SJSA1 (cell line): Measurements from ENCODE around the gene ZPBP. TPM values are rescaled to one million over a fixed set of nuclear protein-coding genes. Genes with fewer than 3 reads are reported as not detected.
A peak's percentile ranks its signal among the peaks of the same experiment; 100 is the strongest.
"Not testable (repeated sequence)": the region's sequence is repeated elsewhere in the genome, so short reads cannot be mapped to it uniquely, and the experiment has no call there.

Source experiments
- DNase-seq, 2 experiments: peaks; one replicate each; pipeline ENCODE4 v3.0.0-alpha.2; 2015 to 2020; ENCODE audit warnings: low spot score in 2 of 2, low read depth in 1 of 2
- H3K27ac ChIP-seq: fragments of 250-450 bp; sonication (Bioruptor Pico); 2 replicates; pipeline ENCODE4 v1.5.1; 2020; ENCODE audit warnings: mild to moderate bottlenecking, moderate library complexity
- H3K27me3 ChIP-seq: fragments of 250-450 bp; sonication (Bioruptor Pico); replicated peaks from 2 replicates; pipeline ENCODE4 v1.5.1; 2020; ENCODE audit warnings: mild to moderate bottlenecking, moderate library complexity
- H3K36me3 ChIP-seq: fragments of 250-450 bp; sonication (Bioruptor Pico); 2 replicates; pipeline ENCODE4 v1.5.1; 2020; ENCODE audit warnings: mild to moderate bottlenecking
- H3K4me1 ChIP-seq: fragments of 250-450 bp; sonication (Bioruptor Pico); replicated peaks from 2 replicates; pipeline ENCODE4 v1.6.1; 2021; ENCODE audit warnings: mild to moderate bottlenecking
- H3K4me3 ChIP-seq: fragments of 250-450 bp; sonication (Bioruptor Pico); 2 replicates; pipeline ENCODE4 v1.5.1; 2020; ENCODE audit warnings: mild to moderate bottlenecking
- H3K9me3 ChIP-seq: fragments of 250-450 bp; sonication (Bioruptor Pico); replicated peaks from 2 replicates; pipeline ENCODE4 v1.5.1; 2020; ENCODE audit warnings: mild to moderate bottlenecking
- total RNA-seq: library from RNA; depleted of rRNA; stranded (reverse); fragments of >200 nt; shearing (Covaris generic); gene quantifications from 2 replicates; pipeline ENCODE4 v1.2.3, GENCODE V29; 2014

The ZPBP gene
- total RNA-seq, 1 experiment from 2014 or later: not detected

- no peaks in the 10 kb centered on the region for H3K27me3 ChIP-seq
- no peaks in the 10 kb centered on the region for H3K9me3 ChIP-seq
- no peaks in the 10 kb centered on the region for H3K4me1 ChIP-seq
- no peak overlapping the region for H3K4me3 ChIP-seq
- no peaks in the 10 kb centered on the region for H3K36me3 ChIP-seq
- H3K27ac ChIP-seq: no peak overlapping the region
- DNase-seq: no peak
Observed at GRCh38 chr7:50085344-50085743, 7.7 kb downstream of the ZPBP start.

GRCh38 chr7:50073093-50073492, 20.0 kb downstream of the ZPBP start:
- no peak for DNase-seq
- H3K9me3 ChIP-seq: no peaks in the 10 kb centered on the region
- no peak overlapping the region for H3K4me3 ChIP-seq
- H3K4me1 ChIP-seq: no peaks in the 10 kb centered on the region; the same call in 1 of the 2 replicates
- H3K27ac ChIP-seq: no peak overlapping the region
- H3K36me3 ChIP-seq: no peaks in the 10 kb centered on the region
- H3K27me3 ChIP-seq: no peaks in the 10 kb centered on the region

GRCh38 chr7:50069613-50070012, 23.4 kb downstream of the ZPBP start:
- no peak for DNase-seq
- Histone ChIP-seq H3K4me1 (no peaks in the 10 kb centered on the region; the same call in 1 of the 2 replicates), H3K4me3 (peak overlapping the region; percentile 32), H3K36me3 (no peaks in the 10 kb centered on the region), H3K27me3 (no peaks in the 10 kb centered on the region), H3K9me3 (no peaks in the 10 kb centered on the region), H3K27ac (no peak overlapping the region)

GRCh38 chr7:50068850-50069551, 24.0 kb downstream of the ZPBP start:
- Histone ChIP-seq H3K27me3 (no peaks in the 10 kb centered on the region), H3K4me1 (no peaks in the 10 kb centered on the region; the same call in 1 of the 2 replicates), H3K36me3 (no peaks in the 10 kb centered on the region), H3K9me3 (no peaks in the 10 kb centered on the region), H3K27ac (no peak overlapping the region), H3K4me3 (peak overlapping the region; percentile 32)
- DNase-seq: peak in 1 of 2 experiments; percentile 11

- Histone ChIP-seq H3K27ac (no peak overlapping the region), H3K27me3 (no peaks in the 10 kb centered on the region), H3K4me3 (no peak overlapping the region), H3K9me3 (no peaks in the 10 kb centered on the region), H3K36me3 (no peaks in the 10 kb centered on the region), H3K4me1 (no peaks in the 10 kb centered on the region; the same call in 1 of the 2 replicates)
- DNase-seq: no peak
Observed at GRCh38 chr7:50068026-50068425, 25.0 kb downstream of the ZPBP start.

- Histone ChIP-seq H3K27me3 (no peaks in the 10 kb centered on the region), H3K9me3 (no peaks in the 10 kb centered on the region)
Observed at GRCh38 chr7:50062951-50063350, 30.1 kb downstream of the ZPBP start.

GRCh38 chr7:50056131-50056530, 36.9 kb downstream of the ZPBP start:
- no peaks in the 10 kb centered on the region for H3K36me3 ChIP-seq
- H3K9me3 ChIP-seq: no peaks in the 10 kb centered on the region
- no peak overlapping the region for H3K27ac ChIP-seq
- H3K4me3 ChIP-seq: no peak overlapping the region
- H3K4me1 ChIP-seq: no peaks in the 10 kb centered on the region
- no peaks in the 10 kb centered on the region for H3K27me3 ChIP-seq
- DNase-seq: no peak

More at GRCh38 chr7:50062951-50063350, 30.1 kb downstream of the ZPBP start:
- H3K27ac ChIP-seq: no peak overlapping the region
- H3K36me3 ChIP-seq: no peaks in the 10 kb centered on the region
- H3K4me3 ChIP-seq: no peak overlapping the region
- H3K4me1 ChIP-seq: no peaks in the 10 kb centered on the region
- no peak for DNase-seq

GRCh38 chr7:50047716-50048115, 45.3 kb downstream of the ZPBP start:
- Histone ChIP-seq H3K36me3 (no peaks in the 10 kb centered on the region), H3K27me3 (no peaks in the 10 kb centered on the region), H3K9me3 (no peaks in the 10 kb centered on the region), H3K27ac (no peak overlapping the region), H3K4me1 (no peaks in the 10 kb centered on the region), H3K4me3 (no peak overlapping the region)
- DNase-seq: no peak

- not testable (repeated sequence) for H3K36me3 ChIP-seq, H3K4me3 ChIP-seq, H3K4me1 ChIP-seq, H3K9me3 ChIP-seq, H3K27me3 ChIP-seq, DNase-seq, H3K27ac ChIP-seq
Observed at GRCh38 chr7:50041165-50041564, 51.9 kb downstream of the ZPBP start.

GRCh38 chr7:50037086-50037485, 56.0 kb downstream of the ZPBP start:
- no peak for DNase-seq
- Histone ChIP-seq H3K9me3 (no peaks in the 10 kb centered on the region), H3K27me3 (no peaks in the 10 kb centered on the region), H3K36me3 (no peaks in the 10 kb centered on the region), H3K4me3 (no peak overlapping the region), H3K27ac (no peak overlapping the region), H3K4me1 (no peaks in the 10 kb centered on the region)

- DNase-seq: no peak
- no peak overlapping the region for H3K27ac ChIP-seq
- no peaks in the 10 kb centered on the region for H3K4me1 ChIP-seq
Observed at GRCh38 chr7:50022991-50023390, 70.1 kb downstream of the ZPBP start.

GRCh38 chr7:50022451-50022850, 70.6 kb downstream of the ZPBP start:
- DNase-seq: no peak
- Histone ChIP-seq H3K36me3 (no peaks in the 10 kb centered on the region), H3K27me3 (no peaks in the 10 kb centered on the region), H3K4me3 (no peak overlapping the region), H3K27ac (no peak overlapping the region), H3K9me3 (no peaks in the 10 kb centered on the region), H3K4me1 (no peaks in the 10 kb centered on the region)

More at GRCh38 chr7:50022991-50023390, 70.1 kb downstream of the ZPBP start:
- Histone ChIP-seq H3K27me3 (no peaks in the 10 kb centered on the region), H3K4me3 (no peak overlapping the region), H3K9me3 (no peaks in the 10 kb centered on the region), H3K36me3 (no peaks in the 10 kb centered on the region)

GRCh38 chr7:49995681-49996080, 97.4 kb downstream of the ZPBP start:
- no peaks in the 10 kb centered on the region for H3K4me1 ChIP-seq
- H3K4me3 ChIP-seq: no peak overlapping the region
- DNase-seq: no peak
- no peak overlapping the region for H3K27ac ChIP-seq
- no peaks in the 10 kb centered on the region for H3K9me3 ChIP-seq
- no peaks in the 10 kb centered on the region for H3K36me3 ChIP-seq
- no peaks in the 10 kb centered on the region for H3K27me3 ChIP-seq

GRCh38 chr7:49986191-49986590, 106.9 kb downstream of the ZPBP start:
- DNase-seq: no peak
- H3K27ac ChIP-seq: no peak overlapping the region
- H3K4me1 ChIP-seq: no peaks in the 10 kb centered on the region
- H3K36me3 ChIP-seq: no peaks in the 10 kb centered on the region
- H3K4me3 ChIP-seq: no peak overlapping the region
- H3K9me3 ChIP-seq: no peaks in the 10 kb centered on the region
- H3K27me3 ChIP-seq: no peaks in the 10 kb centered on the region

GRCh38 chr7:49980465-49980864, 112.6 kb downstream of the ZPBP start:
- Histone ChIP-seq H3K4me1 (no peaks in the 10 kb centered on the region), H3K36me3 (no peaks in the 10 kb centered on the region), H3K9me3 (no peaks in the 10 kb centered on the region), H3K27ac (no peak overlapping the region), H3K4me3 (no peak overlapping the region), H3K27me3 (no peaks in the 10 kb centered on the region)
- DNase-seq: no peak
